ENCODE measurements around the gene PSG6. TPM values are rescaled to one million over a fixed set of nuclear protein-coding genes. Genes with fewer than 3 reads are reported as not detected.
"Not testable (repeated sequence)": the region's sequence is repeated elsewhere in the genome, so short reads cannot be mapped to it uniquely, and the experiment has no call there.

The PSG6 gene
- total RNA-seq (2014; rRNA removed; shearing (Covaris generic)) = not detected in 2 replicates

DNA sequence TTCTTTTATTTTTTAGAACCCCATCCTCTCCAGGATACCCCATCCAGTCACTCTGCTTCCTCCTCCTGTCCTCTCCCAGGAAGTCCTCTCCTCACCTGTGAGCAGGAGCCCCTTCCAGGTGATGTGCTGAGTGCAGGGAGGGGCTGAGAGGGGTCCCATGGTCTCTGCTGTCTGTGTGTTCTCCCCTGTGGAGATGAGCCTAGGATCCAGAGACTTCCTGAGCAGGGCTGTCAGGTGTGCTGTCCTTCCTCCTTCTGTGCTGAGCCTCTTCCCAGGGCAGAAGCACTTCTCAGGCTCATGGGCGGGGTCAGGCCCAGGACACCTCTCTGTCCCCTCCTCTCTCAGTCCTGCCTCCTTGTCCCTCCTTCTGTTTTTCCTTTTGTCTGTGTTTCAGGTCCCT is at the start of gene PSG6:
PSG6 (minus strand) TSS at position 261 of the 400 bp plus-strand sequence; CDS start at position 159, 102 bp downstream.
- H3K4me3 ChIP-seq; H3K27me3 ChIP-seq; H3K36me3 ChIP-seq; H3K4me1 ChIP-seq; H3K27ac ChIP-seq; DNase-seq; H3K9me3 ChIP-seq (replicated peaks): not testable (repeated sequence)

DNA sequence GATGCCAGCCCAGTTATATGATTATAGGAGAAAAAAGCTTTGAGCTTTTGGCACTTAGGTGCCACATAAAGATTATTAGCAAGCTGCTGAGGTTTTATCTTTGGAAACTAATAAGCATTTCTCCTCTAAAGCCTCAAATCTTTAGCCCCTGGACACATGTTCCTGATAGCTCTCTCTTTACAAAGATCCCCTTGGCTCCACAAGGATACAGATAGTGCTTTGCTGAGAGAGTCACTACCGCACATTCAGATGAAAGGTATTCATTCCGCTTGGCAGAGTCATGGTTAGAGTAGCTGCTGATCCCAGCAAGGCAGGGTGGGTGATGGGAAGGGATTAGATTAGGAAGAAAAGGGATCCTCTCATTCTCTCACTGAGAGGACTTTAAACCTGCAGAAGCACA is 47.5 kb upstream of the PSG6 start:
- Histone ChIP-seq H3K27ac (no peak overlapping the region), H3K36me3 (no peaks in the 10 kb centered on the region), H3K4me3 (no peak overlapping the region), H3K27me3 (no peaks in the 10 kb centered on the region), H3K4me1 (no peaks in the 10 kb centered on the region), H3K9me3 (replicated peaks) (no peaks in the 10 kb centered on the region)
- DNase-seq = no peak

DNA sequence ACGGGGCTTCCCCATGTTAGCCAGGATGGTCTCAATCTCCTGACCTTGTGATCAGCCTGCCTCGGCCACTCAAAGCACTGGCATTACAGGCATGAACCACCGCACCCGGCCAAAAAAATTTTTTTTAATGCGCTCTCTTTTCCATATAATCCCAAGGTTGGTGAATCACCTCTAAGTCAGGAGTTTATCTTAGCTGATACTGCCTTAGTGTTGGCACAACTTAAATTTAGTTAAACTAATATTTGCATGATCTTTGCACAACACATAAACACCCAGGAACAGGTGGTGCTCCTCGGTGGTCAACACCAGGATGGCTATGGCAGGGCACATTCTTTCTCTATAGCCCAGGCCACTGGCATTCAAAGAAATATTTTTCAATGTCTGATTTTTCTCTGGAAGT is 43.4 kb upstream of the PSG6 start:
- no peak for DNase-seq
- no peak overlapping the region for H3K4me3 ChIP-seq

DNA sequence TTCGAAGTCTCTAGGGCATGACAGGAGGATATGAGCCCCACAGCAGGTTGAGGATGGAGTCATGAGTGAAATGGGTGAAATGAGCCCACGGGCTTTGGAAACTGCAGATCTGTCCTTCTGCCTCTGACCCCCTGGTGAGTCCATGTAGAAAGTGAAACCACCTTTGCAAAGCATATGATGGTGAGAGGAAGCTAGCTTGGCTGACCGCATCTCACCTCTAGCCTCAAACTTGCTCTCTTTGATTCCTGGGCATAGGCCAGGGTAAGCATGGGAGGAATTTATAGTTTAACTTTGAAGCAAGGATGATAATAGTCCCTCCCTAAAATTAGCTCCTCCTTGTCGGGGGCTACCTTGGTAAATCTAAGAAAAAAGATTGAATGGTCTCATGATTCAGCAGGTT is 34.4 kb upstream of the PSG6 start:
- not testable (repeated sequence) for H3K4me1 ChIP-seq, H3K27me3 ChIP-seq, H3K36me3 ChIP-seq

More for the DNA sequence above, 43.4 kb upstream of the PSG6 start:
- Histone ChIP-seq H3K27me3 (no peaks in the 10 kb centered on the region), H3K27ac (no peak overlapping the region), H3K36me3 (no peaks in the 10 kb centered on the region), H3K4me1 (no peaks in the 10 kb centered on the region), H3K9me3 (replicated peaks) (no peaks in the 10 kb centered on the region)

DNA sequence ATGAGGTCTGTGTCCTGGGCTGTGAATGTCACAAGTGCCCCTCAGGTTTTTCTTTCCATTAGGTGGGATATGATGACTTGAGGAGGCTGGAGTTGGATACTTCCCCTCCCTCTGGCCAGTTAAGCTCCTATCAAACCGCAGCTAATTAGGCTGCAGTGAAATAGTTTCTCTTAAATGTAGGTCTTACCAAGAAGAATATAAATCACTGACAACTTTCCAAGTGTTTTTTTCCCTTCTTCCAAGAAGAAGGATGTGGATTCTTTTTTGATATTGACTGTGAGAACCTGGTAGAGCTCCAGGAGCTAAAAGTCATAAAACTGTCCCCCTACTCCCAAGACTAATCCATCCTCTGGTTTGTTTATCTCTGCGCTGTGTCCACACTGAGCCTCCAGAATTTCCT is 33.8 kb upstream of the PSG6 start:
- not testable (repeated sequence) for H3K9me3 ChIP-seq (replicated peaks); H3K27ac ChIP-seq; H3K36me3 ChIP-seq; DNase-seq; H3K4me1 ChIP-seq; H3K4me3 ChIP-seq; H3K27me3 ChIP-seq

More for the DNA sequence above, 34.4 kb upstream of the PSG6 start:
- H3K27ac ChIP-seq; DNase-seq; H3K4me3 ChIP-seq; H3K9me3 ChIP-seq (replicated peaks): not testable (repeated sequence)

DNA sequence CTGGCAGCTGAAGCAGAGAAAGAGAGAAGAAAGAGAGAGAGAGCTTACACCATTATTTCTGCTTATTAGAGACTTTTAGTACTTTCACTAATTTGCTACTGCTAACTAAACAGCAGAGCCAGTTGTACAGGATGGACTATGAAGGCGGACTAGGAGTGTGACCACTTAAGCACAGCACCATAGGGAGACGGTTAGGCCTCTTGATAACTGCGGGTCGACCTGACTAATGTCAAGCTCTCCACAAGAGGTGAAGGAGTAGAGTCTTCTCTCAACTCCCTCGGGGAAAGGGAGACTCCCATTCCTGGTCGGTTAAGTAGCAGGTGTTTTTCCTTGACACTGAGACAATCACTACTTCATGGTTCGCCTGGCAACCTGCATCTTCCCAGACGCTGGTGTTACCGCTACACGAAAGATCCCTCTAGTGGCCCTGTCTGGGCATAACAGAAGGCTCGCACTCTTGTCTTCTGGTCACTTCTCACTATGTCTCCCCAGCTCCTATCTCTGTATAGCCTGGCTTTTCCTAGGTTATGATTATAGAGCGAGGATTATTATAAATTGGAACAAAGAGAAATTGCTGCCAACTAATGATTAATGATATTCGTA is 24.6 kb upstream of the PSG6 start:
- no peaks in the 10 kb centered on the region for H3K4me1 ChIP-seq
- H3K27me3 ChIP-seq = no peaks in the 10 kb centered on the region
- no peak overlapping the region for H3K4me3 ChIP-seq
- no peaks in the 10 kb centered on the region for H3K36me3 ChIP-seq
- H3K27ac ChIP-seq = no peak overlapping the region
- H3K9me3 ChIP-seq (replicated peaks) = no peaks in the 10 kb centered on the region
- DNase-seq = peak in 1 of 2 experiments; percentile 17

DNA sequence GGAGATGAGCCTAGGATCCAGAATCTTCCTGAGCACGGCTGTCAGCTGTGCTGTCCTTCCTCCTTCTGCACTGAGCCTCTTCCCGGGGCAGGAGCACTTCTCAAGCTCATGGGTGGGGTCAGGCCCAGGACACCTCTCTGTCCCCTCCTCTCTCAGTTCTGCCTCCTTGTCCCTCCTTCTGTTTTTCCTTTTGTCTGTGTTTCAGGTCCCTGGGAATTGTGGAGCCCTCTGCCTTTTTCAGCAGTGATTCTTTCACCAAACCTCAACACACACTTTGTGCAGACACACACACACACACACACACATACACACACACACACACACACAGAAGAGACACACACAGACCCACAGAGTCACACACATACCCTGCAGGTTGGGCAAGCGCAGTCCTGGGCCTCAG is 19.4 kb upstream of the PSG6 start, which contains the start of gene PSG7:
PSG7 (minus strand) TSS at position 101 of the 400 bp plus-strand sequence. CDS start 131 bp downstream, outside the sequence.
- H3K27me3 ChIP-seq; H3K9me3 ChIP-seq (replicated peaks); DNase-seq; H3K4me1 ChIP-seq; H3K36me3 ChIP-seq; H3K4me3 ChIP-seq; H3K27ac ChIP-seq: not testable (repeated sequence)

DNA sequence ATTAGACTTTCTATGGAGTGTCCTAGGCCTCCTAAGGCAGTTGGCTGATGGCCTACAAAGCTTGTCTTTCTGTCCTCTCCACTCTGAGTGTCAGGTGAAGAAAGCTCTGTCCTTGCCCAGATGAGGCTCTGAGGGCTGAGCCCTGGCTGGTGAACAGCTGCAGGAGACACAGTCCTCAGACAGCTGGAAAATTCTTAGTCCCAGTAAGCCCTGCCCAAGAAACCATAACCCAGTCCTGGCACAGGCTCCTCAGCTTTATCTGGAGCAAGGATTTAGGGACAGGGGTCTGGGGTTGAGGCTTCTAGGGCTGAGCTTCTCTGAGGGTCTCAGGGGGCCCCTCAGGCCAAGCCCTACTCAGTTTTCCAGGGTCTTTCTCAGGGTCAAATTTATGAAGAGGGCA is 17.0 kb upstream of the PSG6 start:
- DNase-seq = peak in 1 of 2 experiments; percentile 5
- H3K27ac ChIP-seq; H3K4me1 ChIP-seq; H3K27me3 ChIP-seq; H3K4me3 ChIP-seq; H3K9me3 ChIP-seq (replicated peaks); H3K36me3 ChIP-seq: not testable (repeated sequence)

DNA sequence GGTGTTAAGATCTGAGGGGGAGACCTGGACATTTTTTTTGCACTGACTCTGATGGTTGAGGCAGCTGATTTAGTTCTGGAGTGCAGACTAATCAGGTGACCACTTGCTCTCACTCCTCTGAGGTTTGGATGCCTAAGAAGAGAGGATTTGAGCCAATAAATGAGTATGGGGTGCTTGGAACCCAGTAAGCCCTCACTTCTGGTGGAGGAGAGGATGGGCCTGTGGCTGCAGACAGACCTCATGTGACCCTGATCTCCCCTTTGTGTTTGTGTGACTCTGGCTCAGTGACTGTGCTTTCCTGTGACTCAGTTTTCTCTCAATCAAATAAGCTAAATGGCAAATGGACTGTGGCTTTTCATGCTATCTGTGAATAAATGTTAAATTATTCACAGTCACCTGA is 16.5 kb upstream of the PSG6 start:
- H3K36me3 ChIP-seq; H3K27me3 ChIP-seq; H3K9me3 ChIP-seq (replicated peaks); H3K4me3 ChIP-seq; H3K27ac ChIP-seq; H3K4me1 ChIP-seq; DNase-seq: not testable (repeated sequence)

DNA sequence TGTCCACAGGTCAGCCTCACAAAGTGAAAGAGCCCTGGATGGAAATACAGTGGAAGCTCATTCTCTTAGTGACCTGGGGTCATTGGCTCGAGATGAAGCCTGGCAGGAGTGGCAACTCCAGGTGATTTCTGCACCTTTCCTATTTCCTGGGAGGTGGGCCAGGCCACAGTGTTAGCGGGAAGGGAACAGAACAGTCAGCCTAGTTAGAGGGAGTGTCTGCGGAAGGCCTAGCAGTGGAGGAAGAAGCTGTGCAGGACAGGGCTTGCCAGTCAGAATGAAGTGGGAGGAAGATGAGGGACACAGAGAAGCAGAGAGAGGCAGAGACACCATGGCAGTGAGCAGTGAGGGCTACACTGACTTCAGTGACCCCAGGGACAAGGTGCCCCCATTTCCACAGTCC is 15.7 kb upstream of the PSG6 start:
- H3K36me3 ChIP-seq; H3K4me1 ChIP-seq; H3K27ac ChIP-seq; H3K4me3 ChIP-seq; H3K27me3 ChIP-seq; H3K9me3 ChIP-seq (replicated peaks); DNase-seq: not testable (repeated sequence)

DNA sequence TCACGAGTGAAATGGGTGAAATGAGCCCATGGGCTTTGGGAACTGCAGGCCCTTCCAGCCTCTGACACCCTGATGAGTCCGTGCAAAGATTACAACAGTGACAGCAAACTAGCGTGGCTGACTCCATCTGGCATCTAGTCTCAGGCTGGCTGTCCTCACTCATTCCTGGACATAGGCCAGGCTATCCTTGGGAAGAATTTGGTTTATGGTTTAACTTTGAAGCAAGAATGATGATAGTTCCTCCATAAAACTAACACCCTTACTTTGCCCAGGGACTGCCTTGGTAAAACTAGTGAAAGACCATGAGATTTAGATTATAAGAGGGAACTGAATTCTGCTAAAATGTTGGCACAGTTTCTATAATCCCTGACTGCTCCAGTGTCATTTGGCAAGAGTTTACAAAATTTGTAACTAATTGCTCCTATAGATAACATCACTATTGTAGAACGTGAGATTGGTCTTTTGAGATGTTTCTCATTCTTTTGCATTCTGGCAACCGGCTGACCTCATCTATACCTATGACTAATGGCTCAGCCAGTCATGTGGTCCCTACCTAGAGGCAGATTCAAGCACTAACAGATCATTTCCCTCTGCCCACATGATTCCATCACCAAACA is 14.9 kb upstream of the PSG6 start:
- not testable (repeated sequence) for DNase-seq; H3K27me3 ChIP-seq; H3K27ac ChIP-seq; H3K4me1 ChIP-seq; H3K9me3 ChIP-seq (replicated peaks); H3K4me3 ChIP-seq; H3K36me3 ChIP-seq

DNA sequence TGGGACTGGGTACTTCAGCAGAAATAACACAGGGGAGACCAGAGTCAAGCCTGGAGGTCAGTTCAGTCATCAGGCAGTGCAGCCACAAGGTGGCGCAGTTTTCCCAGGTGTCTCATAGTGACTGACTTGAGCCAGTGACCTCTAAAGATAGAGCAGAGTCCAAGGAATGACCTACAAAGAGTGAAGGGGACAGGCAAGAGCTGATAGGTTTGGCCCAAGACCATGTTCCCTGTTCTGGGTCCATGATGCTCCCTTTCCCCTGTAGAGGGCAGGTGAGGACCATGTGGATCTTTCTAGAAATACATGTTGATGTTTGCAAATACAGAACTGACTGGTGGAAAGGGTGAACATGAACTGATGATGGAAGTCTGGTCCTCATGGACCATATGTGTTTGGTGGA is 12.5 kb upstream of the PSG6 start:
- not testable (repeated sequence) for H3K36me3 ChIP-seq; H3K27me3 ChIP-seq; H3K4me1 ChIP-seq; H3K9me3 ChIP-seq (replicated peaks); H3K27ac ChIP-seq; H3K4me3 ChIP-seq
- DNase-seq = peak; percentile 32 to 41

DNA sequence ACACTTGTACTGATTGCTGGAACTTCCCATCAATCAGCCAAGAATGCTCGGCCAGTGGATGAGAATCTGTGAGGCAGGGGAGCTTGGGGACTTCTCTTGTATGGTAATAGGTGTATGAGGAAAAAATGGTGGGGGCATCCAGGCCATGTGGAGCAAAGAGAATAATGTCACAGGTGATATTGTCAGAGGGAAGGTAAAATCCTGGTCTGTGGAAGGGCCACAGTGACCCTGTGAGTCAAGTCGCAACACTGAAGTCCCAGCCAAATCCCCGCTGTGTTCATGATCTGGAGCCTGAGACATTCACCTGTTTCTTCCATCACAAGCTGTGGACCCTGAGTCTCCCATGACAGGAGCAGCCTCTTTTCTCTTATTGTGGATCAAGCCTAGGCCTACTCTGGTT is 11.2 kb upstream of the PSG6 start:
- no peaks in the 10 kb centered on the region for H3K27me3 ChIP-seq
- H3K36me3 ChIP-seq = no peaks in the 10 kb centered on the region
- H3K4me3 ChIP-seq = no peak overlapping the region
- no peak for DNase-seq
- no peaks in the 10 kb centered on the region for H3K9me3 ChIP-seq (replicated peaks)
- H3K27ac ChIP-seq = no peak overlapping the region
- no peaks in the 10 kb centered on the region for H3K4me1 ChIP-seq

DNA sequence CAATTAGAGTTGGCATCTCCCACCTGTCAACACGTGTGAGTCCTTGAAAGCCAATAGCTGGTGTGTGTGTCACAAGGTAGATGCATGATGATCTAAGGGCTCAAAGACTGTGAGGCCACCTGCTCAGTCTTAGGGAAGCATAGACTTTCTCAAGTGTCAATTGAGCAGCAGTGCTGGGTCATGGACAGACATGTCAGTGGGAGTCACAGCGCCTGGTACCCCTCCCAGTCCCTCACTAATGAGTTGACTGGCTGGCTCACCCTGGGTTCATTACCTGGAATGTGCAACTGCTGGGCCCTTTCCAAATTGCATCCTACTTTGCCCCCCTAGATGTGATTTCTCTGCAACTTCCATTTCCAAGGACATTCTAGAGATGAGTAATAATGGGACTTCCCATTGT is 9.1 kb upstream of the PSG6 start:
- Histone ChIP-seq H3K4me1 (no peaks in the 10 kb centered on the region), H3K27ac (no peak overlapping the region), H3K27me3 (no peaks in the 10 kb centered on the region), H3K4me3 (no peak overlapping the region), H3K9me3 (replicated peaks) (no peaks in the 10 kb centered on the region), H3K36me3 (no peaks in the 10 kb centered on the region)
- no peak for DNase-seq

DNA sequence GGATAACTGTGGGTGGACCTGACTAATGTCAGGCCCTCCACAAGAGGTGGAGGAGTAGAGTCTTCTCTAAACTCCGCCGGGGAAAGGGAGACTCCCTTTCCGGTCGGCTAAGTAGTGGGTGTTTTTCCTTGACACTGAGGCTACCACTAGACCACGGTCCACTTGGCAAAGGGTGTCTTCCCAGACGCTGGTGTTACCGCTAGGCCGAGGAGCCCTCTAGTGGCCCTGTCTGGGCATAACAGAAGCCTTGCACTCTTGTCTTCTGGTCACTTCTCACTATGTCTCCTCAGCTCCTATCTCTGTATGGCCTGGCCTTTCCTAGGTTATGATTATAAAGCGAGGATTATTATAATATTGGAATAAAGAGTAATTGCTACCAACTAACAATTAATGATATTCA is 5.4 kb upstream of the PSG6 start:
- H3K4me1 ChIP-seq; H3K9me3 ChIP-seq (replicated peaks); H3K4me3 ChIP-seq; H3K36me3 ChIP-seq; H3K27me3 ChIP-seq; H3K27ac ChIP-seq: not testable (repeated sequence)
- peak; percentile 34 to 61 for DNase-seq

DNA sequence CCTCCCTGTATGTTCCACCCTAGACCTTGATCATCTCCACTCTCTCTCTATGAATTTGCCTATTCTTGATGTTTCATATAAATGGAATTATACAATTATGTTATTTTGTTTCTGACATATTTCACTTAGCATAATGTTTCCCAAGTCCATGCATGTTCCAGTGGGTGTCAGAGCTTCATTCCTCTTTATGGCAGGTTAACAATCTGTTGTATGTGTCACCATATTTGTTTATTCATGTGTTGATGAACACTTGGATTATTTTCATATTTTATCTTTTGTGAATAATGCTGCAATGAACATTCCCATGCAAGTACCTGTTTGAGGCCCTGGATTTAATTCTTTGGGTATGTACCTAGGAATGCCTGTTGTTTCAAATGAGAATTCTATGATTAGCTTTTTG is 3.3 kb upstream of the PSG6 start:
- not testable (repeated sequence) for H3K4me1 ChIP-seq; H3K27ac ChIP-seq; DNase-seq; H3K36me3 ChIP-seq; H3K4me3 ChIP-seq; H3K9me3 ChIP-seq (replicated peaks); H3K27me3 ChIP-seq

Measured in SJCRH30 (cell line).